ENCODE data around the gene RHOT2.
A peak's percentile ranks its signal among the peaks of the same experiment; 100 is the strongest.

DNA sequence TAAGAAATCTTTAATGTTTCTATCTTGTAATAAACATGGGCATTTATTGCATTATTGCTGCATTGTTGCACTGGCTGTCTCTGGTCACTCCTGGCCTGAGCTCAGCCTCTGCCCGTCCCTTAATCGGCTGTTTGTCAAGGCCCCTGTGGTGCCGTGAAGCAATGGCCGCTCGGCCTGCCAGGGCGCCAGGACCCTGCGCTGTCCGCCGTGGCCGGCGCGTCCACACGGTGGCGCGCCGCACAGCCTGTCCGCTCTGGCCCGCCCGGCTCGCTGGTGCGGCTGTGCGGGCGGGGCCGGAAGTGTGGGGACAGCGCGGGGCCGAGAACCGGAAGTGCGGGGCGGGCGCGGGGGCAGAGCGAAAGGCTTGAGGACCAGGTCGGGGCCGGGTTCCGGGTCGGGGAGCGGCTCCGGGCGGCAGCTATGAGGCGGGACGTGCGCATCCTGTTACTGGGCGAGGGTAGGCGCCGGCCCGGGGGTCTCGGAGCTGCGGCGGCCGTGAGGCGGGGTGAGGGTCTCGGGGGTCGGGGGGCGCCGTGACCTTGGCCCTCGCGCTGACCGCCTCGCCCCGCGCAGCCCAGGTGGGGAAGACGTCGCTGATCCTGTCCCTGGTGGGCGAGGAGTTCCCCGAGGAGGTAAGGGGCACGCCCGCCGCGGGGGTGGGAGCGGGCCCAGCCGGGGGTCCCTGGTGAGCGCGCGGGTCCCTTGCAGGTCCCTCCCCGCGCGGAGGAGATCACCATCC, at the start of gene RHOT2:
- TF ChIP-seq CTCF (conservative IDR thresholded peaks at IDR 0.05) (peak; percentile 72), EZH2 (IDR thresholded peaks at IDR 0.05; ENCODE audit: low read depth) (no peak)

All from PC-9 (cell line).